ENCODE data around the gene BAK1.
"Not testable (repeated sequence)": the region's sequence is repeated elsewhere in the genome, so short reads cannot be mapped to it uniquely, and the experiment has no call there.

The BAK1 gene

DNA sequence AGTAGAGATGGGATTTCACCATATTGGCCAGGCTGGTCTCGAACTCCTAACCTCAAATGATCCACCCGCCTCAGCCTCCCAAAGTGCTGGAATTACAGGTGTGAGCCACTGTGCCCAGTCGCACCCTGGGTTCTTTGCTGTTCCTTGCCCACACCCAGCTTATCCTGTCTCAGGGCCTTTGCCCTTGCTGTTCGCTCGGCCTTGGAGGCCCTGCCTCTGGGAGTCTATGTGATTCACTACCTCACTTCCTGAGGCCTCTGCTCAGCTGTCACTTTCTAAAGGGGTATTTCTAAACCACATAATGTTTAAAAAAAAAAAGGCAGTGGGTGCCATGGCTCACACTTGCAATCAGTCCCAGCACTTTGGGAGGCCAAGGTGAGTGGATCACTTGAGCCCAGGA, 16.8 kb upstream of the BAK1 start:
- H3K4me1 ChIP-seq (ENCODE audit: control insufficient read depth in 1 of 2, insufficient read depth in 2 of 2, low read length in 2 of 2), result peaks cover 14 to 23% of the 10 kb centered on the region in 2 donors
- not testable (repeated sequence) for H3K9ac ChIP-seq (ENCODE audit: low read depth in 1 of 2, low read length in 2 of 2); H3K27ac ChIP-seq (ENCODE audit: low read depth, low read length); H3K27me3 ChIP-seq (ENCODE audit: control insufficient read depth in 1 of 2, insufficient read depth in 2 of 2, low read length in 2 of 2); H3K4me3 ChIP-seq (ENCODE audit: low read depth in 1 of 2, low read length in 2 of 2); H3K36me3 ChIP-seq (ENCODE audit: control insufficient read depth in 1 of 2, insufficient read depth in 2 of 2, low read length in 2 of 2); H3K9me3 ChIP-seq (ENCODE audit: control insufficient read depth in 1 of 2, low read length in 2 of 2)

DNA sequence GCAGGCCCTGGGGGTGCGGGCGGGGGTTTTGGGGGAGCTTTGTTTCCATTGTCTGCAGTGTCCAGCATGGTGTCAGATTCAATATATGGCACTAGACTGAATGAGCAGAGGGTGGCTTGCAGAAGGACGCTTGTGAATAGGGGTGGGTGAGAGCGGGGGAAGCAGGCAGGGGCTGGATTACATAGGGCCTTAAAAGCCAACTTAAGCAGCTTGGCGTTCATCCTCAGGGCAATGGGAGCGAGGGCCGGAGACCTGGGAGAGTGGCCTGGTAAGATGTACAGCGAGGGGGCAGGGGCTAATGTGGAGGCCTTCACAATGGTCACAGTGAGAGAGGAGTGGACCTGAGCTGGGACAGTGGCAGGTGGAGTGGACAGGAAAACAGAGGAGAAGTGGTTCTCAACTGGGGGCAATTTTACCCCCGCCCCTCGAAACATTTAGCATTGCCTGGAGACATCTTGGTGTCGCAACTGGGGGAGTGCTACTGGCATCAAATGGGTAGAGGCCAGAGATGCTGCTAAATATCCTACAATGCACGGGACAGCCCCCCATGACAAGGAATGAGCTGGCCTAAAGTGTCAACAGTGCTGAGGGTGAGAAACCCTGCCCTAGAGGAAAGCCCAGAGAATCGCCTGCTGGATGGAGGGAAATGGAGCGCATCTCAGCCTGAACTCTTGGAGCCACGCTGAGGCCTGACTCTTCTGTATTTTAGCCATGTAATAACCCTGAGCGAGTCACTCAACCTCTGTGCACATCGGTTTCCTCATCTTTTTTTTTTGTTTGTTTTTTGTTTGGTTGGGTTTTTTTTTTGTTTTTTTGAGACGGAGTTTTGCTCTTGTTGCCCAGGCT, 15.1 kb upstream of the BAK1 start:
- H3K36me3 ChIP-seq (ENCODE audit: control insufficient read depth in 1 of 2, insufficient read depth in 2 of 2, low read length in 2 of 2), result no peaks in the 10 kb centered on the region
- H3K4me3 ChIP-seq (ENCODE audit: low read depth in 1 of 2, low read length in 2 of 2), result no peak overlapping the region
- no peak overlapping the region for H3K9ac ChIP-seq (ENCODE audit: low read depth in 1 of 2, low read length in 2 of 2)
- no peaks in the 10 kb centered on the region for H3K9me3 ChIP-seq (ENCODE audit: control insufficient read depth in 1 of 2, low read length in 2 of 2)
- no peaks in the 10 kb centered on the region for H3K27me3 ChIP-seq (ENCODE audit: control insufficient read depth in 1 of 2, insufficient read depth in 2 of 2, low read length in 2 of 2)
- H3K4me1 ChIP-seq (ENCODE audit: control insufficient read depth in 1 of 2, insufficient read depth in 2 of 2, low read length in 2 of 2), result peaks cover 28 to 36% of the 10 kb centered on the region in 2 donors
- H3K27ac ChIP-seq (ENCODE audit: low read depth, low read length), result no peak overlapping the region

DNA sequence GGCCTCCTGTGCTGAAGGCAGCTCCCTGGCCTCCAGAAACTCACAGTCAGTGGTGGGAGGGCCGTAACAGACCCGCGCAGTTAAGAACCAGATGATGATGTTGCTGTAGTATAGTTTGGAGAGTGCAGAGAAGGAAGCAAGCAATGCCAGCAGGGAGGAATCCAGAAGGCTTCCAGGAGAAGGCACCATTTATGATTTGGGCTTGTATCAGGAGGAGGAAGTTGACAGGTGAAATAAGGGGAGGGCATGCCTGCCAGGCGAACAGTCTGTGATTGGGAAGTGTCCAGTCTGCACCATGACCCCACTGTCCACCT, 13.3 kb upstream of the BAK1 start:
- Histone ChIP-seq H3K27ac (ENCODE audit: low read depth, low read length) (peak overlapping the region; percentile 22), H3K4me1 (ENCODE audit: control insufficient read depth in 1 of 2, insufficient read depth in 2 of 2, low read length in 2 of 2) (peaks cover 39 to 44% of the 10 kb centered on the region in 2 donors), H3K9me3 (ENCODE audit: control insufficient read depth in 1 of 2, low read length in 2 of 2) (no peaks in the 10 kb centered on the region), H3K4me3 (ENCODE audit: low read depth in 1 of 2, low read length in 2 of 2) (peak overlapping the region; percentile 46 to 57), H3K27me3 (ENCODE audit: control insufficient read depth in 1 of 2, insufficient read depth in 2 of 2, low read length in 2 of 2) (no peaks in the 10 kb centered on the region), H3K36me3 (ENCODE audit: control insufficient read depth in 1 of 2, insufficient read depth in 2 of 2, low read length in 2 of 2) (no peaks in the 10 kb centered on the region), H3K9ac (ENCODE audit: low read depth in 1 of 2, low read length in 2 of 2) (peak overlapping the region; percentile 25 to 47)

DNA sequence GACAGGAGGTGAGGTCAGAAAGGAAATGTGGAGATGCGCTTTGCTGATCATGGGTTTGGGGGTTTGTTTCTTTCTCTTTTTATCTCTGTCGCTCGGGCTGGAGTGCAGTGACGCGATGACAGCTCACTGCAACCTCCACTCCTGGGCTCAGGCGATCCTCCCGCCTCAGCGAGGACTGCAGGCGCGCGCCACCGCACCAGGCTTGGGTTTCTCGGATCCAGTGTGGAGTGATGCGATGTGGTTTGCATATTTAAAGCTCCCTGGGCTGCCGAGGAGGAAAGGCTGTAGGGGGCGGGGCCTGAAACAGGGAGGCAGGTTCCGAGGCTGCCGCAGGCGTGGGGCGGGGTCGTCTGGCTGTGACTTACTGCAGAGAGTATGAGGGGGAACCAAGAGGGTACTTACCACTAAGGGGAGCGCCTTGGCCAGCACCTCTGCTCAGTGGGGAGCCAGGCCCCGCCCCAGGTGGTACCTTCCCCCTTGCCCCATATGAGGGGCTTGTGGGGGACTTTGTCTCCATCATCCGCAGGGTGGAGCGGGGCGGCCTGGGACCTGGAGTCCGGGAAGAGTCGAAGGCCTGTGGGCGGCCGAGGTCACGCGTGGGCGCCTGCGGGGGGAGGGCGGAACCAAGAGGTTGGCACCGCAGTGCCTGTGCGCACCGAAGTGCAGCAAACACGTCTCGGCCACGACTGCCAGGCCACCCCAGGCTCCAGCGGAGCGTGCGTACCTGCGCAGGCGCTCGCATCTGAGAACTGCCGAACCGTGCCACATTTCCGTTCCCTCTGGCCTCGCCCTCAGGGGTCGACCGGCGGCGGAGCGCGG, 12.7 kb upstream of the BAK1 start:
- peak overlapping the region; percentile 22 for H3K27ac ChIP-seq (ENCODE audit: low read depth, low read length)
- H3K4me1 ChIP-seq (ENCODE audit: control insufficient read depth in 1 of 2, insufficient read depth in 2 of 2, low read length in 2 of 2), result peaks cover 39 to 44% of the 10 kb centered on the region in 2 donors
- peak overlapping the region; percentile 25 to 47 for H3K9ac ChIP-seq (ENCODE audit: low read depth in 1 of 2, low read length in 2 of 2)
- peak overlapping the region; percentile 46 to 57 for H3K4me3 ChIP-seq (ENCODE audit: low read depth in 1 of 2, low read length in 2 of 2)
- H3K27me3 ChIP-seq (ENCODE audit: control insufficient read depth in 1 of 2, insufficient read depth in 2 of 2, low read length in 2 of 2), result no peaks in the 10 kb centered on the region
- H3K36me3 ChIP-seq (ENCODE audit: control insufficient read depth in 1 of 2, insufficient read depth in 2 of 2, low read length in 2 of 2), result no peaks in the 10 kb centered on the region
- no peaks in the 10 kb centered on the region for H3K9me3 ChIP-seq (ENCODE audit: control insufficient read depth in 1 of 2, low read length in 2 of 2)

DNA sequence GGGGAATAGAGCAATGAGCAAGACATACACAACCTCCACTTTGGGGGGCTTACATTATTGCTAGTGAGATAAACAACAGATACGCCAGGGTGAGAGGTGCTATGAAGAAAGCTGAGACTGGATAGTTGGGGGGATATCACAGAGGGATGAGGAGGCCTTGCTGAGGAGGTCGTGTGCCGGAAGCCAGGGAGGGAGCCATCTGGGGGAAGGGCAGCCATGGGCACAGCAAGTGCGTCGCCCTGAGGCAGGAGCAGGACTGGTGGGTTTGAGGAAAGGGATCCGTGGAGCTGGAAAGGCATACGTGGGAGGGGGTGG, 12.2 kb upstream of the BAK1 start:
- no peaks in the 10 kb centered on the region for H3K36me3 ChIP-seq (ENCODE audit: control insufficient read depth in 1 of 2, insufficient read depth in 2 of 2, low read length in 2 of 2)

DNA sequence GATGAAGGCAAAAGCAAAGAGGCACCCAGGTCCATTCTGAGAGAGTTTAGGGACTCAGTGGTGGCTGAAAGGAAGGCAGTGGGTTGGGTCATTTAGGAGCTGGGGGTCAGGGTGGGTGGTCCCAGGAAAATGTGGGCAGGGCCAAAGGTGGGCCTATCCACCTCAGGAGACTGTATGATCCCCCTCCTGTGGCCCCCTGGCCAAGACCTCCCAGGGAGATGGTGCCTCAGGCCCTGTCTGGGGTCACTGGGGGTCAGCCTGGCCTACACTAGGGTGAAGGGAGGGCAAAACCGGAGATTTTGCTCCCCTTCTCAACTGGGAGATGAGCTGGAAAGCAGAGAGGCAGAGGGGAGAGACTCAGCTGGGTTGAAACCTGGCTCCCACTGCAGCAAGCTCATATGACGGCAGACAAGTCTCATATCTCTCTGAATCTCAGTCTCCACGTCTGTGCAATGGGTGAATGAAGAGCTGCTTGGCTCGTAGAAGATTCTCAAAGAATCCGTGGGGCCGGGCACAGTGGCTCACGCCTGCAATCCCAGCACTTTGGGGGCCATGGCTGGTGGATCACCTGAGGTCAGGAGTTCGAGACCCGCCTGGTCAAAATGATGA, 11.5 kb upstream of the BAK1 start:
- no peaks in the 10 kb centered on the region for H3K9me3 ChIP-seq (ENCODE audit: control insufficient read depth in 1 of 2, low read length in 2 of 2)
- H3K4me3 ChIP-seq (ENCODE audit: low read depth in 1 of 2, low read length in 2 of 2), result no peak overlapping the region
- peak overlapping the region; percentile 91 for H3K27ac ChIP-seq (ENCODE audit: low read depth, low read length)
- no peaks in the 10 kb centered on the region for H3K36me3 ChIP-seq (ENCODE audit: control insufficient read depth in 1 of 2, insufficient read depth in 2 of 2, low read length in 2 of 2)
- peaks cover 39 to 41% of the 10 kb centered on the region in 2 donors for H3K4me1 ChIP-seq (ENCODE audit: control insufficient read depth in 1 of 2, insufficient read depth in 2 of 2, low read length in 2 of 2)
- peak overlapping the region in 1 of 2 donors; percentile 62 for H3K9ac ChIP-seq (ENCODE audit: low read depth in 1 of 2, low read length in 2 of 2)
- H3K27me3 ChIP-seq (ENCODE audit: control insufficient read depth in 1 of 2, insufficient read depth in 2 of 2, low read length in 2 of 2), result no peaks in the 10 kb centered on the region

More for the DNA sequence above, 12.2 kb upstream of the BAK1 start:
- no peak overlapping the region for H3K9ac ChIP-seq (ENCODE audit: low read depth in 1 of 2, low read length in 2 of 2)
- H3K27me3 ChIP-seq (ENCODE audit: control insufficient read depth in 1 of 2, insufficient read depth in 2 of 2, low read length in 2 of 2), result no peaks in the 10 kb centered on the region
- H3K4me3 ChIP-seq (ENCODE audit: low read depth in 1 of 2, low read length in 2 of 2), result no peak overlapping the region
- H3K4me1 ChIP-seq (ENCODE audit: control insufficient read depth in 1 of 2, insufficient read depth in 2 of 2, low read length in 2 of 2), result peaks cover 39 to 43% of the 10 kb centered on the region in 2 donors
- no peaks in the 10 kb centered on the region for H3K9me3 ChIP-seq (ENCODE audit: control insufficient read depth in 1 of 2, low read length in 2 of 2)
- no peak overlapping the region for H3K27ac ChIP-seq (ENCODE audit: low read depth, low read length)

DNA sequence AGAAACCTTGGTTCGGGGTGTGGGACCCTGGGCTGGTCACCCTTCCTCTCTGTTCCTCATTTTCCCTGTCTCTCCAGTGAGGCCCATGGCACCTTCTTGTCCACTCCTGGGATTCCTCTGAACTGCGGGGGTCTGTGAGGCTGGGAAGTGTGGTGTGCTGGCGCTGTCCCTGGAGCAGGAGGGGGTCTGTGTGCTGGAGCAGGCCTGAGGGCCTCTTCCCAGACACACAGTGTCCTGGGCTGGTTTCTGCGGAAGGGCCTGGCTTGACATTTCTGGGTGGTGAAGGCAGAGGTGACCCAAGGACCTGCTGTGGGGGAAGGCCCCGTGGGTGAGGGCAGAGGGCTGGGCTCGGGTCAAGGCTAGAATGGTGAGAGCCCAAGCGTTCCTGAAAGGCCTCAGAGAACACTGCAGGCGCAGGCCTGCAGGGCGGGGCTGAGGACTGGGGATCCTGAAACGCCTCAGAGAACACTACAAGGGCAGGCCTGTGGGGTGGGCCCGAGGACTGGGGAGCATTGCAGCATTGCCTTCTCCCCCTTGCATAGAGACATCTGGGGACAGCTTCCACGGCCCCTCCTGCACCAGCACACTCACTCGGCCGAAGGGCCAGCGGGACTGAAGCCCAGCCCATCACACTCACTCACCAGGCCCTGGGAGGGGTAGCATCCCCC, 10.6 kb upstream of the BAK1 start:
- no peaks in the 10 kb centered on the region for H3K36me3 ChIP-seq (ENCODE audit: control insufficient read depth in 1 of 2, insufficient read depth in 2 of 2, low read length in 2 of 2)
- peak overlapping the region; percentile 62 to 64 for H3K9ac ChIP-seq (ENCODE audit: low read depth in 1 of 2, low read length in 2 of 2)
- H3K27ac ChIP-seq (ENCODE audit: low read depth, low read length), result peak overlapping the region; percentile 91
- H3K9me3 ChIP-seq (ENCODE audit: control insufficient read depth in 1 of 2, low read length in 2 of 2), result no peaks in the 10 kb centered on the region
- H3K4me1 ChIP-seq (ENCODE audit: control insufficient read depth in 1 of 2, insufficient read depth in 2 of 2, low read length in 2 of 2), result peaks cover 39 to 41% of the 10 kb centered on the region in 2 donors
- no peaks in the 10 kb centered on the region for H3K27me3 ChIP-seq (ENCODE audit: control insufficient read depth in 1 of 2, insufficient read depth in 2 of 2, low read length in 2 of 2)
- H3K4me3 ChIP-seq (ENCODE audit: low read depth in 1 of 2, low read length in 2 of 2), result peak overlapping the region in 1 of 2 donors; percentile 32

DNA sequence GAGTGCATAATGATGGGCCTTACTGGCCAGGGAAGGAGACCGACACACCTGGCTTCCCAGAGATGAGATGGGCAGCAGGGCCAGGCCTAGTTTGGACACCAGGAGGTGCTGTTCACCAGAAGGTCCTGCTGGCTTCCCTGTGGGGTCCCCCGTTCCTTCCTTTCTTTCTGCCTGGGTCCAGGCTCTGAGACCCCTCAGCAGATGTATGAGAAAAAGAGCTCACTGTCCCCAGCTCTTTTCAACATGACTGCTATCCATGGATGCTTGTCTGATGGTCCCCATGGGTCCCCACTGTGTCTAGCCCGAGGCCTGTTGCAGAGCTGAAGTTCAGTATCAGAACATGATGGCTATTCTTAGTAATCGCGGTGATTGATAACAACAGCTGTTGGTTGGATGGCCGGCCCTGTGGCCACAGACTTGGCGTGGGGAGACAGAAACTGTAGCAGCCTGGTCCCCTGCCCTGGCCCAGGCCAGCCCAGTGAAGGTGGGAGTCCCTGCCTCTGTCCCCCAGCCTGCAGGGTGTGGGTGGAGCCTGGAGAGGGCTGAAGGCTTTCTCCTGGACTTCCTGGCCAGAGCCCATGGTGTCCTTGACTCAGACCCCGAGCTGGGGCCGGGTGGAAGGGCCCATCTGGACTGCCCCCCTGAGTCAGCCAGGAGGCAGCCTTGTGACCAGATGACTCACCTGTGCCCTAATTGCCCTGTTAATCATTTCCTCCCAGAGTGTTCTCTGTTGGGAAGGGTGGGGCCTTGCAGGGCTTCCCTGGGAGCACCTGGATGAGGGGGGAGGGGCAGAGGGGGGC, 9.9 kb upstream of the BAK1 start:
- Histone ChIP-seq H3K27me3 (ENCODE audit: control insufficient read depth in 1 of 2, insufficient read depth in 2 of 2, low read length in 2 of 2) (no peaks in the 10 kb centered on the region), H3K9ac (ENCODE audit: low read depth in 1 of 2, low read length in 2 of 2) (peak overlapping the region; percentile 58 to 67)

DNA sequence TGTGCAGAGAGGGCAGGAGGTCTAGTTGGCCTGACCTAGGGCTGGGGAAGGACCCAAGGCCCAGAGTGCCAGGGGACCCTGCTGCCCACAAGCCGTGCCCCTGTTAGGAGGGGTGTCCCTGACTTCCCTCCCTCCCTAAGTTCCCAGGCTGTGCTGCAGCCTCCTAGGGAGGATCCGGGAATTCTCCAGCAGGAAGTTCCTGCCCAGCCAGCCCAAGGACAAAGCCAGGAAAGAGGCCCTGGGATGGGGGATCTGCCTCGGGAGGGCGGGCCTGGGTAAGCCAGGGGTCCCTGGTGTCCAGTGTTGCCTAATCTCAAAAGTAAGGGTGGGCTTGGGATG, 9.3 kb upstream of the BAK1 start:
- peak overlapping the region in 1 of 2 donors; percentile 58 for H3K9ac ChIP-seq (ENCODE audit: low read depth in 1 of 2, low read length in 2 of 2)
- no peak overlapping the region for H3K4me3 ChIP-seq (ENCODE audit: low read depth in 1 of 2, low read length in 2 of 2)
- H3K27me3 ChIP-seq (ENCODE audit: control insufficient read depth in 1 of 2, insufficient read depth in 2 of 2, low read length in 2 of 2), result no peaks in the 10 kb centered on the region
- peak overlapping the region; percentile 91 for H3K27ac ChIP-seq (ENCODE audit: low read depth, low read length)
- H3K4me1 ChIP-seq (ENCODE audit: control insufficient read depth in 1 of 2, insufficient read depth in 2 of 2, low read length in 2 of 2), result peaks cover 39 to 45% of the 10 kb centered on the region in 2 donors
- H3K36me3 ChIP-seq (ENCODE audit: control insufficient read depth in 1 of 2, insufficient read depth in 2 of 2, low read length in 2 of 2), result no peaks in the 10 kb centered on the region
- H3K9me3 ChIP-seq (ENCODE audit: control insufficient read depth in 1 of 2, low read length in 2 of 2), result no peaks in the 10 kb centered on the region

More for the DNA sequence above, 9.9 kb upstream of the BAK1 start:
- Histone ChIP-seq H3K36me3 (ENCODE audit: control insufficient read depth in 1 of 2, insufficient read depth in 2 of 2, low read length in 2 of 2) (no peaks in the 10 kb centered on the region), H3K4me3 (ENCODE audit: low read depth in 1 of 2, low read length in 2 of 2) (no peak overlapping the region), H3K9me3 (ENCODE audit: control insufficient read depth in 1 of 2, low read length in 2 of 2) (no peaks in the 10 kb centered on the region), H3K4me1 (ENCODE audit: control insufficient read depth in 1 of 2, insufficient read depth in 2 of 2, low read length in 2 of 2) (peaks cover 39 to 45% of the 10 kb centered on the region in 2 donors), H3K27ac (ENCODE audit: low read depth, low read length) (peak overlapping the region; percentile 91)

Measured in duodenal mucosa (tissue), 2 donors.